Liver (tissue), 9 donors: Measurements from ENCODE around the gene MT2A. TPM values are rescaled to one million over a fixed set of nuclear protein-coding genes. Genes with fewer than 3 reads are reported as not detected.

Experiments
- DNase-seq: peaks from one replicate; pipeline ENCODE4 v3.0.0-alpha.2; 2017; ENCODE audit warnings: low spot score
- H3K27ac ChIP-seq, 2 donors: one replicate each; pipeline ENCODE4 v1.7.0; 2013; ENCODE audit warnings: inconsistent platforms in 2 of 2, low read length in 2 of 2, control low read depth in 1 of 2, low read depth in 1 of 2, mild to moderate bottlenecking in 1 of 2
- H3K27me3 ChIP-seq, 4 donors: one replicate each; pipeline versions ENCODE4 v1.6.1 to v1.7.0; 2013; ENCODE audit warnings: low read length in 3 of 4, inconsistent platforms in 1 of 4, mild to moderate bottlenecking in 1 of 4, moderate library complexity in 1 of 4; ENCODE audit not compliant: control insufficient read depth in 4 of 4, insufficient read depth in 4 of 4
- H3K36me3 ChIP-seq, 4 donors: one replicate each; pipeline versions ENCODE4 v1.6.1 to v1.7.0; 2013; ENCODE audit warnings: low read length in 3 of 4, mild to moderate bottlenecking in 3 of 4, low read depth in 1 of 4, moderate library complexity in 1 of 4; ENCODE audit not compliant: control insufficient read depth in 4 of 4, insufficient read depth in 3 of 4
- H3K4me1 ChIP-seq, 4 donors: one replicate each; pipeline versions ENCODE4 v1.6.1 to v1.7.0; 2013; ENCODE audit warnings: low read length in 3 of 4, mild to moderate bottlenecking in 3 of 4, moderate library complexity in 1 of 4; ENCODE audit not compliant: control insufficient read depth in 4 of 4, insufficient read depth in 4 of 4
- H3K4me3 ChIP-seq, 3 donors: one replicate each; pipeline versions ENCODE4 v1.6.1 to v1.7.0; 2013; ENCODE audit warnings: low read length in 3 of 3, control low read depth in 1 of 3, low read depth in 1 of 3, mild to moderate bottlenecking in 1 of 3
- H3K9ac ChIP-seq, 2 donors: one replicate each; pipeline ENCODE4 v1.7.0; 2013; ENCODE audit warnings: low read length in 2 of 2, mild to moderate bottlenecking in 2 of 2, moderate library complexity in 2 of 2, control low read depth in 1 of 2, low read depth in 1 of 2
- H3K9me3 ChIP-seq, 4 donors: one replicate each; pipeline versions ENCODE4 v1.6.1 to v1.7.0; 2013; ENCODE audit warnings: low read length in 3 of 4; ENCODE audit not compliant: control insufficient read depth in 4 of 4
- ATF3 ChIP-seq: IDR thresholded peaks from 2 replicates; pipeline ENCODE4 v1.6.1; 2016; ENCODE audit warnings: antibody characterized with exemption
- CTCF ChIP-seq: fragments of 150-350 bp; IDR thresholded peaks from 2 replicates; pipeline ENCODE4 v1.5.1; 2017; ENCODE audit warnings: improper control_type of control experiment, low read depth, low read length; ENCODE audit not compliant: missing input control
- EGR1 ChIP-seq, 2 donors: IDR thresholded peaks; 2 replicates each; pipeline ENCODE4 v1.6.1; 2016 to 2018; ENCODE audit warnings: antibody characterized with exemption in 2 of 2, low read depth in 2 of 2
- FOXA1 ChIP-seq: IDR thresholded peaks from 2 replicates; pipeline ENCODE4 v1.6.1; 2016; ENCODE audit warnings: antibody characterized with exemption
- FOXA2 ChIP-seq: IDR thresholded peaks from 2 replicates; pipeline ENCODE4 v1.6.1; 2016; ENCODE audit warnings: antibody characterized with exemption
- GABPA ChIP-seq, 2 donors: IDR thresholded peaks in 1 of 2; conservative IDR thresholded peaks in 1 of 2; 2 replicates each; pipeline ENCODE4 v1.6.1; 2016; ENCODE audit warnings: antibody characterized with exemption in 2 of 2, mild to moderate bottlenecking in 1 of 2, moderate library complexity in 1 of 2
- HNF4A ChIP-seq, 2 donors: conservative IDR thresholded peaks; 2 replicates each; pipeline ENCODE4 v1.6.1; 2016; ENCODE audit warnings: antibody characterized with exemption in 2 of 2, mild to moderate bottlenecking in 2 of 2
- HNF4G ChIP-seq: IDR thresholded peaks from 2 replicates; pipeline ENCODE4 v1.6.1; 2016; ENCODE audit warnings: antibody characterized with exemption
- JUND ChIP-seq, 2 donors: IDR thresholded peaks; 2 replicates each; pipeline ENCODE4 v1.6.1; 2016; ENCODE audit warnings: antibody characterized with exemption in 2 of 2
- MAX ChIP-seq: IDR thresholded peaks from 2 replicates; pipeline ENCODE4 v1.6.1; 2016; ENCODE audit warnings: antibody characterized with exemption
- NR2F2 ChIP-seq: IDR thresholded peaks from 2 replicates; pipeline ENCODE4 v1.6.1; 2016; ENCODE audit warnings: antibody characterized with exemption
- RAD21 ChIP-seq, 2 donors: IDR thresholded peaks; 2 replicates each; pipeline ENCODE4 v1.6.1; 2016; ENCODE audit warnings: antibody characterized with exemption in 2 of 2, mild to moderate bottlenecking in 2 of 2
- REST ChIP-seq: IDR thresholded peaks from 2 replicates; pipeline ENCODE4 v1.6.1; 2016; ENCODE audit warnings: antibody characterized with exemption, mild to moderate bottlenecking
- RXRA ChIP-seq, 2 donors: IDR thresholded peaks; 2 replicates each; pipeline ENCODE4 v1.6.1; 2017 to 2018; ENCODE audit warnings: antibody characterized with exemption in 2 of 2, mild to moderate bottlenecking in 1 of 2
- SP1 ChIP-seq: IDR thresholded peaks from 2 replicates; pipeline ENCODE4 v1.6.1; 2018; ENCODE audit warnings: antibody characterized with exemption, mild to moderate bottlenecking
- TAF1 ChIP-seq: conservative IDR thresholded peaks from 2 replicates; pipeline ENCODE4 v1.6.1; 2016; ENCODE audit warnings: antibody characterized with exemption, mild to moderate bottlenecking
- YY1 ChIP-seq: IDR thresholded peaks from 2 replicates; pipeline ENCODE4 v1.6.1; 2016; ENCODE audit warnings: antibody characterized with exemption, mild to moderate bottlenecking
- ZBTB33 ChIP-seq: IDR thresholded peaks from 2 replicates; pipeline ENCODE4 v1.6.1; 2016; ENCODE audit warnings: antibody characterized with exemption
- WGBS: extraction: QIAGEN DNeasy Blood & Tissue Kit; methylation state at CpG from one replicate; pipeline ENCODE4 v1.1.7; 2013; 5-methylcytosine and 5-hydroxymethylcytosine counted together
- polyA plus RNA-seq, 2 donors: library from polyadenylated mRNA; stranded (reverse) in 1 of 2; unstranded in 1 of 2; fragments of 200-250 nt in 1 of 2; fragments of >200 nt in 1 of 2; fragmentation: Nextera tagmentation in 1 of 2; extraction: Ambion mirVana in 1 of 2; gene quantifications; one replicate each; pipeline versions ENCODE4 v1.2.1 to v1.2.3, GENCODE V29; 2013 to 2015
- total RNA-seq, 2 donors: library from RNA; depleted of rRNA; stranded (reverse); fragments of >200 nt; gene quantifications; one replicate each; pipeline ENCODE4 v1.2.3, GENCODE V29; 2014
- donor health status: healthy.
- donor health status: healthy.
- donor health status: healthy.
- donor health status: healthy.
- donor health status: healthy.

Gene MT2A
- total and polyA plus RNA-seq, 4 donors, result 45.8 to 5,206 (median 2,233) TPM

- H3K36me3 ChIP-seq, result no peaks in the 10 kb centered on the region
- WGBS, result 15% methylated on average over 14 of the region's 14 CpGs
- TF ChIP-seq NR2F2 (peak; percentile 96), GABPA (IDR thresholded peaks at IDR 0.05 in 1 of 2, conservative IDR thresholded peaks at IDR 0.05 in 1 of 2) (peak; percentile 75 to 83), JUND (IDR thresholded peaks at IDR 0.05) (peak; percentile 5 to 56), RXRA (IDR thresholded peaks at IDR 0.05) (peak; percentile 17 to 89), FOXA2 (peak; percentile 2), REST (no peak), EGR1 (IDR thresholded peaks at IDR 0.05; ENCODE audit: low read depth in 2 of 2) (peak; percentile 72 to 96), YY1 (peak; percentile 55), ATF3 (peak; percentile 44), FOXA1 (no peak), HNF4G (peak; percentile 13), MAX (peak; percentile 84), ZBTB33 (no peak), RAD21 (IDR thresholded peaks at IDR 0.05) (no peak), CTCF (no peak), TAF1 (peak; percentile 49), SP1 (peak; percentile 95), HNF4A (conservative IDR thresholded peaks at IDR 0.05) (no peak)
- peak overlapping the region in 1 of 3 donors; percentile 12 for H3K4me3 ChIP-seq
- H3K9me3 ChIP-seq, result no peaks in the 10 kb centered on the region
- peak overlapping the region; percentile 4 to 72 for H3K9ac ChIP-seq
- H3K4me1 ChIP-seq, result peaks cover 6 to 37% (median 12%) of the 10 kb centered on the region in 4 donors
- H3K27ac ChIP-seq, result peak overlapping the region; percentile 98 to 99
- no peaks in the 10 kb centered on the region for H3K27me3 ChIP-seq
- DNase-seq, result peak; percentile 52
Measured at GRCh38 chr16:56607109-56607618, 1.2 kb upstream of the MT2A start.
